Ascending aorta (tissue), 2 donors: ENCODE data around the gene QSOX1. TPM values are rescaled to one million over a fixed set of nuclear protein-coding genes. Genes with fewer than 3 reads are reported as not detected.

Source experiments
- DNase-seq, 2 donors: peaks; one replicate each; pipeline ENCODE4 v3.0.0-alpha.2; 2019; ENCODE audit warnings: low spot score in 2 of 2
- H3K27ac ChIP-seq, 2 donors: fragments of 200-600 bp; sonication (generic); one replicate each; pipeline ENCODE4 v1.5.1; 2016 to 2017; ENCODE audit warnings: mild to moderate bottlenecking in 1 of 2
- H3K27me3 ChIP-seq: fragments of 200-600 bp; sonication (generic); one replicate; pipeline ENCODE4 v1.5.1; 2017
- H3K36me3 ChIP-seq, 2 donors: fragments of 200-600 bp; sonication (generic); one replicate each; pipeline ENCODE4 v1.5.1; 2016
- H3K4me1 ChIP-seq, 2 donors: fragments of 200-600 bp; sonication (generic); one replicate each; pipeline ENCODE4 v1.5.1; 2016 to 2017; ENCODE audit warnings: mild to moderate bottlenecking in 1 of 2
- H3K4me3 ChIP-seq, 2 donors: fragments of 200-600 bp; sonication (generic); one replicate each; pipeline ENCODE4 v1.5.1; 2016 to 2017; ENCODE audit warnings: mild to moderate bottlenecking in 1 of 2
- H3K9me3 ChIP-seq, 2 donors: fragments of 200-600 bp; sonication (generic); one replicate each; pipeline ENCODE4 v1.5.1; 2016
- CTCF ChIP-seq, 3 experiments: fragments of 200-600 bp in 2 of 3; fragments of 450-650 bp in 1 of 3; sonication (generic) in 2 of 3; IDR thresholded peaks; one replicate each; pipeline ENCODE4 v1.5.1; 2016 to 2019; ENCODE audit warnings: antibody characterized with exemption in 3 of 3, mild to moderate bottlenecking in 1 of 3, moderate library complexity in 1 of 3
- intact Hi-C: fragments of 100-400 bp; cut with DNase I; formaldehyde crosslinking; loops from one replicate; pipeline ENCODE4 v1.15.1; 2023
- total RNA-seq: library from RNA; depleted of rRNA; stranded (reverse); fragments of >200 nt; gene quantifications from one replicate; pipeline ENCODE4 v1.1.0, GENCODE V29; 2016

QSOX1 gene
- total RNA-seq, 1 donor from 2014 or later = 200 TPM

- no peak overlapping the region for H3K4me3 ChIP-seq
- no peaks in the 10 kb centered on the region for H3K4me1 ChIP-seq
- H3K9me3 ChIP-seq = no peaks in the 10 kb centered on the region
- no peak for DNase-seq
- H3K36me3 ChIP-seq = no peaks in the 10 kb centered on the region
- intact Hi-C loops = no loop called here
- H3K27ac ChIP-seq = no peak overlapping the region
- no peak for TF ChIP-seq CTCF (IDR thresholded peaks at IDR 0.05)
- H3K27me3 ChIP-seq = no peaks in the 10 kb centered on the region
Observed at GRCh38 chr1:180135535-180135934, 19.1 kb upstream of the QSOX1 start.

DNA sequence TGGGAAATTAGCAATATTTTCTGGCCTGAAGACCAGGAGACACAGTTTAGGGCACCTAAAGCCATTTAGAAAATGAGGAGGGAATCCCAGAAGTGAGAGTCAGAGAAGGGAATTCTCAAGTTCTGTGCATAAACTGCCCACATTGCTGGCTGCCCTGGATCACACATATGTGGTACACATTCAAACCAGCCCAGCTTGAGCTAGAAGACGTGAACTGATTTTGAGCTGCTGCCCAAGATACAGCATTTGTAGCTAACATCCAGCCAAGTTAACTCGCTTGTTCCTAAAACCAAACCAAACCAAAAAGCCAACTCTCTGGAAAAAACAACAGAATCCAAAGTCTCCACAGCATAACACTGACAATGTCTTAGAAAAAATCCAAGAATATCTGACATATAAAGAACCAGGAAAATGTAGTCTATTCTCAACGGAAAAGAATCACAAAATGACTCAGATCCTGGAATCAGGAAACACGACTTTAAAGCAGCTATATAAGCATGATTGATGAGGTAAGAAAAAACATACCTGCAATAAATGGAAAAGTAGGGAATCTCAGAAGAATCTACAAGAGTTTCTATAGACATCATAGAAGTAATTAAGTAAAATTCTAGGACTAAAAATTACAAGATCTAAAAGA lies 18.2 kb upstream of the QSOX1 start:
- H3K4me1 ChIP-seq = no peaks in the 10 kb centered on the region
- H3K36me3 ChIP-seq = no peaks in the 10 kb centered on the region
- no peaks in the 10 kb centered on the region for H3K9me3 ChIP-seq
- no peaks in the 10 kb centered on the region for H3K27me3 ChIP-seq
- TF ChIP-seq CTCF (IDR thresholded peaks at IDR 0.05) = no peak
- no peak overlapping the region for H3K4me3 ChIP-seq
- H3K27ac ChIP-seq = no peak overlapping the region
- DNase-seq = no peak
- intact Hi-C loops = no loop called here

DNA sequence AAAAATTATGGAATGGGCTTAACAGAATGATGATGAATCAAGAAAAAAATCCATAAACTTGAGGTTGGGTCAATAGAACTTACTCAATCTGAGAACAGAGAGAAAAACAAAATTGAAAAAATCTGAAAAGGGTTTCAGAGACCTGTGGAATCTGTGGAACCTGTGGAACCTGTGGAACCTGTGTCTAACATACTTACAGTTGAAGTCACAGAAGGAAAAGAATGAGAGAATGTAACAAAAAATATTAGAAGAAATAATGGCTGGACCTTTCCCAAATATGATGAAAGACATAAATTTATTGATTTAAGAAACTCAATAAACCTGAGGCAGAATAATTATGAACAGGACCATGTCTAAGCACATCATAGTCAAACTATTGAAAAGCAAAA lies 17.7 kb upstream of the QSOX1 start:
- Histone ChIP-seq H3K27me3 (no peaks in the 10 kb centered on the region), H3K4me1 (no peaks in the 10 kb centered on the region), H3K36me3 (no peaks in the 10 kb centered on the region), H3K9me3 (no peaks in the 10 kb centered on the region), H3K27ac (no peak overlapping the region), H3K4me3 (no peak overlapping the region)
- intact Hi-C loops = no loop called here
- DNase-seq = no peak
- no peak for TF ChIP-seq CTCF (IDR thresholded peaks at IDR 0.05)

DNA sequence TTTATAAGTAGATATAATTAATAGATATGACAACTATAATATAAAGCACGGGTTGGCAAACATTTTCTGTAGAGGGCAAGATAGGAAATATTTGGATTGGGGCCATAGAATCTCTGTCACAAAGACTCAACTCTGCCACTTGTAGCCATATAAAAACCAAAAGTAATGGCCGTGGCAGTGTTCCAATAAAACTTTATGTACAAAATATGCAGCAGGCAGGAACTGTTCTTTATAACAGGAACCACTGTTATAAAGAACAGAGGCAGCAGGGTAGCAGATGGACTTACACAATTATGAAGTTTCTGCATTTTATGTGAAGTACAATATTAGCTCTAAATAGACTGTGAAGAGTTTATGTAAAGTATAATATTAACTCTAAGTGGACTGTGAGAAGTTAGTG lies 16.9 kb upstream of the QSOX1 start:
- Histone ChIP-seq H3K4me1 (no peaks in the 10 kb centered on the region), H3K27ac (no peak overlapping the region), H3K9me3 (no peaks in the 10 kb centered on the region), H3K27me3 (no peaks in the 10 kb centered on the region), H3K4me3 (no peak overlapping the region), H3K36me3 (no peaks in the 10 kb centered on the region)
- intact Hi-C loops = no loop called here
- TF ChIP-seq CTCF (IDR thresholded peaks at IDR 0.05) = no peak
- DNase-seq = no peak

DNA sequence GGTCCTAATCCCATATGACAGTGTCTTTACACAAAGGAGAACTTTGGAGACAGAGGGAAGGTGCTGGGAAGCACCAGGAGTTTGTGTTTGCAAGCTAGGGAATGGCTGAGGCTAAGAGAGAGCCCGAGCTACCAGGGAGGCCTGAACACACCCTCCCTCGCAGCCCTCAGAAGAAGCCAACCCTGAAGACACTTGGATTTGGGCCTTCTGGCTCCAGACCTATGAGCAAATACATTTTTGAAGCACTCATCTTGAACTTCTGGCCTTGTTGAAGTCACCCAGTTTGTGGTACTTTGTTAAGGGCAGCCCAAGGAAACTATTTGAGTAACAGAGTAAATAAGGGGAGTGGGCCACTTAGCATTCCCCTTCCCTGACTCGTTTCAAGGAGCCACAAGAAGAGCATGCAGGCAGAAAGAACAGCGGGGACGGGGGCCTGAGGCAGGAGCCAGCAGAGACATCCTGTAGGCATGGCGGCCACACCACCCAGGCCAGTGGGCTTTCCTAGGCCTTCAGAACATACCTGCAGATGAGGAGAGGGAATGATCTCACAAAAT lies 13.2 kb upstream of the QSOX1 start:
- Histone ChIP-seq H3K9me3 (no peaks in the 10 kb centered on the region), H3K27ac (no peak overlapping the region), H3K27me3 (no peaks in the 10 kb centered on the region), H3K4me3 (no peak overlapping the region), H3K4me1 (no peaks in the 10 kb centered on the region), H3K36me3 (no peaks in the 10 kb centered on the region)
- intact Hi-C loops = no loop called here
- DNase-seq = no peak
- TF ChIP-seq CTCF (IDR thresholded peaks at IDR 0.05) = no peak

DNA sequence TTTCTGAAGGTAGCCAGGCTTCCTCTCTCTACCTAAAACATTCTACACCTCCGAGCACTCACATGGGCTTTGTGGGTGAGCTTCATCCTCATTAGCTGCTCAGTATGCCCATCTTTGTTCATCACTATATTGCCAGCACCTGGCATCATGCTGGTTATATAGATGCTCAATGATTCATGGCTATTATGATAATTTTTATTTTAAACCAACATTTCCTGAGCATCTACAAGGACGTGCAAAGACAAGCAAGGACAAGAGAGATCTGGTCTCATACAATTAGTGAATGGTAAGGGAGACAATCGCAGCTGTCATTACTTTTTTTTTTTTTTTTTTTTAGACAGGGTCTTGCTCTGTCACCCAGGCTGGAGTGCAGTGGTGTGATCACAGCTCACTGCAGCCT lies 11.3 kb upstream of the QSOX1 start:
- TF ChIP-seq CTCF (IDR thresholded peaks at IDR 0.05) = no peak
- H3K9me3 ChIP-seq = no peaks in the 10 kb centered on the region
- H3K4me1 ChIP-seq = no peaks in the 10 kb centered on the region
- no peaks in the 10 kb centered on the region for H3K27me3 ChIP-seq
- intact Hi-C loops = no loop called here
- DNase-seq = no peak
- no peak overlapping the region for H3K4me3 ChIP-seq
- H3K27ac ChIP-seq = no peak overlapping the region
- H3K36me3 ChIP-seq = no peaks in the 10 kb centered on the region
